Loucy (cell line): ENCODE results near the gene ATP8A1.

ENCODE experiments used
- EZH2phosphoT487 ChIP-seq: fragments of 200-600 bp; IDR thresholded peaks from 2 replicates; pipeline ENCODE4 v1.6.1; 2018; ENCODE audit warnings: antibody characterized with exemption, mild to moderate bottlenecking, moderate library complexity, borderline replicate concordance
- TF ChIP-seq, protein P1 (sequence below): fragments of 200-600 bp; sonication (generic); conservative IDR thresholded peaks from 2 replicates; pipeline ENCODE4 v1.5.1; 2014; ENCODE audit warnings: mild to moderate bottlenecking, antibody characterized with exemption, low read length

DNA sequence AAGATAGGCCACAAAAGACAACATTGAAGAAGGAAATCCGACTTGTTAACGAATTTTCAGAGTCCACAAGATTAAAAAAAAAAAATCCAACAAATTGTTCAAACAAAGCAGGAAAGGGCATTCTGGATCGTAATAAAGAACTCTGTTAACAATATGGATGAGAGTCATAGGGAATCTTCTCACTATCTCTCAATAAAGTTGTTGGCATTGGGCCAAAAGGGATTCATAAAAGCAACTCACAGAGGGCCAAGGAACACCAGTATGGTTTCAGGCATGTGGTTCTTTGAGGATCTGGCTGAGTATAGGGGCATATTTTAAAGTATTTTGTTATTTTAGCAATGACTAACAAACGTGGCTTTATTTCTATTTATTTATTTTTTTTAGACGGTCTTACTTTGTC is 210.1 kb downstream of the ATP8A1 start:
- TF ChIP-seq, protein P1, sequence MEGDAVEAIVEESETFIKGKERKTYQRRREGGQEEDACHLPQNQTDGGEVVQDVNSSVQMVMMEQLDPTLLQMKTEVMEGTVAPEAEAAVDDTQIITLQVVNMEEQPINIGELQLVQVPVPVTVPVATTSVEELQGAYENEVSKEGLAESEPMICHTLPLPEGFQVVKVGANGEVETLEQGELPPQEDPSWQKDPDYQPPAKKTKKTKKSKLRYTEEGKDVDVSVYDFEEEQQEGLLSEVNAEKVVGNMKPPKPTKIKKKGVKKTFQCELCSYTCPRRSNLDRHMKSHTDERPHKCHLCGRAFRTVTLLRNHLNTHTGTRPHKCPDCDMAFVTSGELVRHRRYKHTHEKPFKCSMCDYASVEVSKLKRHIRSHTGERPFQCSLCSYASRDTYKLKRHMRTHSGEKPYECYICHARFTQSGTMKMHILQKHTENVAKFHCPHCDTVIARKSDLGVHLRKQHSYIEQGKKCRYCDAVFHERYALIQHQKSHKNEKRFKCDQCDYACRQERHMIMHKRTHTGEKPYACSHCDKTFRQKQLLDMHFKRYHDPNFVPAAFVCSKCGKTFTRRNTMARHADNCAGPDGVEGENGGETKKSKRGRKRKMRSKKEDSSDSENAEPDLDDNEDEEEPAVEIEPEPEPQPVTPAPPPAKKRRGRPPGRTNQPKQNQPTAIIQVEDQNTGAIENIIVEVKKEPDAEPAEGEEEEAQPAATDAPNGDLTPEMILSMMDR = no peak
- TF ChIP-seq EZH2phosphoT487 = no peak
